Endothelial cell of hepatic sinusoid (primary cell): Measurements from ENCODE around the gene GPX7.

Experiments
- in situ Hi-C: cut with HindIII; loops from 2 replicates; pipeline ENCODE4 v1.10.0; 2017; ENCODE audit warnings: low sequenced_read_pairs

The GPX7 gene

DNA sequence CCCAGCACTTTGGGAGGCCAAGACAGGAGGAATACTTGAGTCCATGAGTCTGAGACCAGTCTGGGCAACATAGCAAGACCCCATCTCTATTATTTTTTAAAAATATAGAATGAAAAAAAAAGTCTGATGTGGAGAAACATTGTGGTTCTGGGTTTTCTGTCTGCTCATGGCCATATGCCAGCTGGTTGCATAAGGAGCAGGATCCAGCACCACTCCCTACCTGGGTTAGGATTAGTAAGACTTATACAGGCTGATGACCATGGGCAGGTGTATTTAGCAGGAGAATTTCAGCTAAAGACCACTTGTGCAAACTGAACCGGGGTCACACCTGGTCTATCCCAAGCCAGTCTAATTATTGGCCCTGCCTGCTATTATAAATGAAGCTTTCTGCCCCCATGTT is 16.7 kb upstream of the GPX7 start:
- in situ Hi-C loops, result loop anchor here (10.0 kb wide), 1 partner anchor 61 kb away; no protein-coding TSS in a partner anchor

DNA sequence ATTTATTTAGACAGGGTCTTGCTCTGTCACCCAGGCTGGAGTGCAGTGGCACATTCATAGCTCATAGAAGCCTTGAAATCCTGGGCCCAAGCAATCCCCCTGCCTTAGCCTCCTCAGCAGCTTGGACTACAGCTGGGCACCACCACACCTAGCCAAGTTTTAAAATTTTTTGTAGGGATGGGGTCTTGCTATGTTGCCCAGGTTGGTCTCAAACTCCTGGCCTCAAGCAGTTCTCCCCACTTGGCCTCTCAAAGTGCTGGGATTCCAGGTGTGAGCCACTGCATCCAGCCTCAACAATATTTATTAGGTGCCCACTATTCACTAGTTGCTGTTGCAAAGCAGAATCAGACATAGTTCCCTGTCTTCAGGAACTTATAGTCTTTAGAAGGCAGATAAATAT is 14.1 kb upstream of the GPX7 start:
- in situ Hi-C loops, result loop anchor here (10.0 kb wide), 1 partner anchor 63 kb away; no protein-coding TSS in a partner anchor

DNA sequence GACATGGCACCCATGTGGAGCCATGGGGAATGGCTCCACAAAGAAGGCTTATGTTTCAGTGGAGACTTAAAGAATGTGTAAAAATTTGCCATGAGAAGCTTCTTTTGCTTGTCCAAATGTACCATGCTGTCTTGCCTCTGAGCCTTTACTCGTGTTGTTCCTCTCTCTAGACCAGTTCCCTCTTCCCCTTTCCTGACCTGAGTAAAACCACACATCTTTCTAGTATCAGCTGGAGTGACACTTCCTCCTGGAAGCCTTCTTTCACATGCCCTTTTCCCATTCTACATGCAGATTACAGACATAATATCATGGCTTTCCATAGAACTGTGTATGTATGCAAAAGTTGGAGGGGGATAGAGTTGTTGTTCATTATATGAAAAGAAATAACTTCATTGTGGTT is 13.6 kb upstream of the GPX7 start:
- in situ Hi-C loops, result loop anchor here (10.0 kb wide), 1 partner anchor 64 kb away; no protein-coding TSS in a partner anchor

DNA sequence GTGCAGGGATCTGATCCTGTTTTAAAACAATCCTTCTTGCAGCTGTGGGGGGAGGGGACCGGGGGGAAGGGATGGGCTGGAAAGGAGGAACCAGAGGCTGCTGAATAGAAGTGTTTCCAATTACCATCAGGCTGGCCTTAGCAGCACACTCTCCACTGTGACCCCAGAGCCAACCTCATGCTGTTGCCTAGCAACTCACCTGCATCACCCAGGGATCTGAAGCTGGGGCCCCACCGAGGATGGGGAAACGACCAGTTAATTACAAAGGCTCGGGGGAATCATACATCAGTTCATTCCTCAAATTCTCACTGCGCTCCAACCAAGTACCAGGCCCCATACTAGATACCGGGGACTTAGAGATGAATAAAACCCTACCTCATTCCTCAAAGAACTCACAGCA is 11.9 kb upstream of the GPX7 start:
- in situ Hi-C loops, result loop anchor here (5.0 kb wide), 1 partner anchor 72 kb away; no protein-coding TSS in a partner anchor

DNA sequence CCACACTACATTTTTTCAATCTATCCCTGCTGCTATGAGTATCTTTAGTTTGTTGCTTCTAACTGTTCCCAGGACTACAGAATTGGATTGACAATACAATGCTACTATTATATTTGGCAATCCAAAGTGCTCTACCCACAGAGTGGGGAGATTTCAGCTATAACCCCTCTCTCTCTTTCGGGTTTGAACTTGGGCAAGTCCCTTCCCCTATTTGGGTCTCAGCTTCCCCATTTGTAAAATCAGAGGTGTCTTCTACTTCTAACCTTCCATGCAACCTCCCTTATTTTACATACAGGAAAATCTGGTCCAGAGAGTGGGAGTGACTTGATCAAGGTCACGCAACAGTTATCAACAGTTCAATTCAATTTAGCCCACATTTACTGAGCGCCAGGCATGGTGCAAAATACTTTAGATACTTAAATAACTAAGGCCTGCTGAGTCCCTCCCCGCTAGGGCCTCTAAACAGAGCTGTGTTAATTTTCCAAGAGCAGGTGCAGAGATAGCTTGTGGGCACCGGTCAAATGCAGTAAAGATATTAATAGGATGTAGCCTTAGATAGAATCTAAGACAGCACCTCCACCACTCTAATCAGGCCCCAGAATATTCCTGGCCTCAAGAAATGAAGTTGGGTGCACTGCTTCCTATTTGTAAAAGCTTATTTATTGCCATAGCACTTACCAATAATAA is 9.4 kb upstream of the GPX7 start:
- in situ Hi-C loops, result loop anchor here (5.0 kb wide), 1 partner anchor 70 kb away; no protein-coding TSS in a partner anchor

DNA sequence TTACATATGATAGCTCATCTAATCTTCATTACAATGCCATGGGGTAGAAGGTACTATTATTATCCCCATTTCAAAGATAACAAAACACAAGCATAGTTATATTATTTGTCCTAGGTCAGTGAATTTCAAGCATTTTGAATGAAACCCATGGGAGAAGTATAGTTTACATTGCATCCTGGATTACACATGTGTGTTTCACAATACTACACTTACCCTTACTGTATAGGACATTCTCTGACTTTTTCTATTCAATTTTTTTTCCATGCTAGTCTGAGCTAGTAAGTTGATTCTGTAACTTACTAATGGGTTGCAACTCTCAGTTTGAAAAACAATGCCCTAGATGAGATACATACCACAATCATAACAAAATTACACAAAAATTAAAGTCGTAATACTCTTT is 8.7 kb upstream of the GPX7 start:
- in situ Hi-C loops, result loop anchor here (5.0 kb wide), 1 partner anchor 69 kb away; no protein-coding TSS in a partner anchor

DNA sequence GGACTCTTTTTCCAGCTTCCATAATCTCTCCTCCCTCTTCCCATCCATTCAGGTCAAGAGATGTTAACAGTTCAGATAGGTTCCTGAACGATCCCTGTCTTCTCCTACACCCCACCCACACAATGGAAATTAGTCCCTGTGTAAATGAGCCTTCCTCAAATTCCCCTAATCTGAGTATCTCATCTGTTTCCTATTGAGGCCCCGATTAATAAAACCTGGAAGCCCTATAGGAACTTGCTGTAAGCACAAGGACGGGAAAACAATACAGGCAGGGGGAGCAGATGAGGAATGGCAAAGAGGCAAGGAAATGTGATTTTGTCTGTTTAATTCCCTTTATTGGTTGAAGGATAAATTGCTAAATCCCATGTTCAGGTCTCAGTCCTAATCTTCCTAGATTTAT is 7.1 kb upstream of the GPX7 start:
- in situ Hi-C loops, result no loop called here

DNA sequence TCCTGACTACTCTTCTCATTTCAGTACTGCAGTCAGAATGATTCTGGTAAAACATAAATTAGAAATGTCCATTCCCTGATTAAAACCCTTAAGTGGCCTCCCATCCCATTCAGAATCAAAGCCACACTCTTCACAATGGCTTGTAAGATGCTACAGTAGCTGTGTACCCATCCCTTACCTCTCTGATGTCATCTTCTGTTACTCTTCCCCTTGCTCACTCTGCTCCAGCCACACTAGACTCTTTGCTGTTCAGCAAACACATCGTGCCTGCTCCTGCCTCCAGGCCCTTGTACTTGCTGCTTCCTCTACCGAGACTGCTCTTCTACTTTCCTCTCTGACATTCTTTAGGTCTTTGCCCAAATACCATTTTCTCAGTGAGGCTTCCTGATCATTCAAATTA is 4.3 kb upstream of the GPX7 start:
- in situ Hi-C loops, result no loop called here

DNA sequence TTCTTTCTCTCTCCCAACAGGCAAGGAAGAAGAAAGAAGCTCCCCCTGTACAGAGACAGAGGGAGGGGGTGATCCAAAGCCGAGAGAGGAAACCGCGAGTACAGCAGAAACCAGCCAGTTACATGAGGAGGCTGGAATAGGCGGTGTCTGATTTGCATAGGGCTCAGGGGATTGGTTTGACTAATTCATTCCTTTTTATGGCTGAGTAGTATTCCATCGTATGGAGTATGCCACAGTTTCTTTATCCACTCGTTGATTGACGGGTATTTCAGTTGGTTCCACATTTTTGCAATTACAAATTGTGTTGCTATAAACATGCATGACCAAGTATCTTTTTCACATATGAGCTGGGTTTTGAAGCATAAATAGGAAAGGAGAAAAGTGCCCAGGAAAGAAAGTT is 3.4 kb upstream of the GPX7 start:
- in situ Hi-C loops, result no loop called here

DNA sequence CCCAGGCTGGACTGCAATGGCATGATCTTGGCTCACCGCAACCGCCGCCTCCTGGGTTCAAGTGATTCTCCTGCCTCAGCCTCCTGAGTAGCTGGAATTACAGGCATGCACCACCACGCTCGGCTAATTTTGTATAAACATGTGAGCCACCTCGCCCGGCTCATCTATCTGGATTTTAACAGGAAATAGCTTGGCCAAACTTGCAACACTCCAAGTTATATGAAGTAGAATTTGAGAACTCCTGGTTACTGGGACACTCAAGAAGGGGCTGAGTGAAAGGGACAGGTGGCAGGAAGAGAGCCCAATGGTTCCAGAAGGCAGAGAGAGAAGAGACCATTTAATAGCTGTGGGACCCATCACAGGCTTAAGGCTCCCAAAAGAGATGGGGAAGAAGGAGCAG is 2.9 kb upstream of the GPX7 start:
- in situ Hi-C loops, result no loop called here

DNA sequence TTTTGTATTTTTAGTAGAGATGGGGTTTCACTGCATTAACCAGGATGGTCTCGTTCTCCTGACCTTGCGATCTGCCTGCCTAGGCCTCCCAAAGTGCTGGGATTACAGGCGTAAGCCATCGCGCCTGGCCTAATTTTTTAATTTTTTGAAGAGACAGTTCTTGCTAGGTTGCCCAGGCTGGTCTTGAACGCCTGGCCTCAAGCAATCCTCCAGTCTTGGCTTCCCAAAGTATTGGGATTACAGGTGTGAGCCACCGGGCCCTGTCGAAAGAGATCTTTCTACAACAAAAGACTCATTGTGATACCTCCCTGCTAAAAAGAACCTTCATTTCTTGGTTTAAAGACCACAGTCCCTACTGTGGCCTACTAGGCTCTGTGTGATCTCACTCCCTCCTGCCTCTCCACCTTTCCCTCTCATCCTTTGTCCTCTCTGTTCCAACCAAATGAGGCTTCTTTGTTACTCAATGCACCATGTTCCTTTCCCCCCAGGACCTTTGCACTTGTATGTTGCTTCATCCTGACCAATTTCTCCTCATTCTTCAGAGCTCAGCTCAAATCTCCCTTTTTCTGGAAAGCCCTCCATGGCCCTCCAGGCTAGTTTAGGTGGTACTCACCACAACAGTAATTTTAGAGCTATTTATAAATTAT is 1.5 kb upstream of the GPX7 start:
- in situ Hi-C loops, result no loop called here

DNA sequence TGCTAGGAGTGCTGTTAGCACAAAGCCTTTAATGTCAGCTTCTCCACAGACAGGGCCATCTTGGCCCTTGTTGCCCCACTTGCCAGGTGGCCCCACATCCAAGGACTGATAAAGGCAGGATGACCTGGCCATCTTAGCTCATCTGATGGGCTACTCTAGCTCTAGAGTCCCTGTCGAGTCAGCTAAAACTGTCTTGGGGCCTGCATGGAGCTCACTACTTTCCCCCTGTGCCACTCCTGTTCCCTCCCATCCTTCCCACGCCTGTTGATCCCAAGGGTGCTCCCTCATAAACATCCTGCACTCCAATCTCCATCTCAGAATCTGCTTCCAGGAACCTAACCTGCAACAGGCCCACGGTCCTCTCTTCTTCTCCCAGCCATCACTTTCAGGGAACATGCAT is 652 bp upstream of the GPX7 start:
- in situ Hi-C loops, result no loop called here

DNA sequence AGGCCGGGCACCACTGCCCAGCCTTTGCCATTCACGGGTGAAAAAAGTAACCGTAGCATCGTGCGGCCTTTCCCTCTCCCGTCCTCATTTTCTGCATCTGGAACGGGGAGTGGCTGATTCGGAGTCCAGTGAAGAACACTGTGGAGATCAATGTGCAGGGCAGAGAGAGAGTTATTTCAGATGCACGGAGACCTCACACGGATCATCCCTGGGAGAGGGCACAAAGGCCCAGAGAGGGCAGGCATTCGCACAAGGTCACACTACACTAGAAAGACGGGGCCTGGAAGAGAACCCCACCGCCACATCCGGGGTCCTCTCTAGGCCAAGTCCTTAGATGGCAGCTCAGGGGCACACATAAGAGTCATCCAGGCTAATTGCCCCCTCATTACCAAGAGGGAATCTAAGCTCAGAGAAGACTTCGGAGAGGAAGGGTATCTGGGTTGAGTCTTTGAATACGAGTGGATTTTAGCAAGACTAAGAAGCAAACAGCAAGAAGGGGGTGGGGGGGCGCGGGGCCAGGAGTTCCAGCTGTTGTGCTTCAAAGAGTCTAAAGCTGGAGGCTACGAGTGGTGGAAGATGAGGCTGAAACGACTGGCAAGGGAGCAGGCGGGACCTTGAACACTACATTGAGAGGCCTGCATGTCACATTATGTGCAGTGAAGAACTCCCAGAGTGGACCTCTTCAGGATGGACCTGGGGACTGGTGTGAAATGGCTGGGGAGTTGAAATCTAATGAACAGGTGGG is 857 bp downstream of the GPX7 start:
- in situ Hi-C loops, result no loop called here

DNA sequence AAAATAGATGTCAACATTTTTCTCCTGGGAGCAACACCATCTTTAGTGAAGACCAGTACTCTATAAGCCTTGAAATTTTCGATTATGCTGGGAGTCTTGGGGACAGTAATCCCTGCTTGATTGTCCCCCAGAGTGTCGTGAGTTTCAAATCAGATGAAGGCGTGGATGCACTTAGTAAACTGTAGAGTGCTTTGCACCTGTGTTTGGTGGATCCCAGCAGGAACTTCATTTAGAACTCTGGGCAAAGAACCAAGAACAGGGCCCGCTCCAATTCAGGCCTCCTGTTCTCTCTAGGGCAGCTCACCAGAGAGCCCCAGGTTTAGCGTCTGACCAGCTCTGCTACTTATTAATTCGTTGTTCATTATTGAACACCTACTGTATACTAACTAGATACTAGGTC is 1.5 kb downstream of the GPX7 start:
- in situ Hi-C loops, result no loop called here

DNA sequence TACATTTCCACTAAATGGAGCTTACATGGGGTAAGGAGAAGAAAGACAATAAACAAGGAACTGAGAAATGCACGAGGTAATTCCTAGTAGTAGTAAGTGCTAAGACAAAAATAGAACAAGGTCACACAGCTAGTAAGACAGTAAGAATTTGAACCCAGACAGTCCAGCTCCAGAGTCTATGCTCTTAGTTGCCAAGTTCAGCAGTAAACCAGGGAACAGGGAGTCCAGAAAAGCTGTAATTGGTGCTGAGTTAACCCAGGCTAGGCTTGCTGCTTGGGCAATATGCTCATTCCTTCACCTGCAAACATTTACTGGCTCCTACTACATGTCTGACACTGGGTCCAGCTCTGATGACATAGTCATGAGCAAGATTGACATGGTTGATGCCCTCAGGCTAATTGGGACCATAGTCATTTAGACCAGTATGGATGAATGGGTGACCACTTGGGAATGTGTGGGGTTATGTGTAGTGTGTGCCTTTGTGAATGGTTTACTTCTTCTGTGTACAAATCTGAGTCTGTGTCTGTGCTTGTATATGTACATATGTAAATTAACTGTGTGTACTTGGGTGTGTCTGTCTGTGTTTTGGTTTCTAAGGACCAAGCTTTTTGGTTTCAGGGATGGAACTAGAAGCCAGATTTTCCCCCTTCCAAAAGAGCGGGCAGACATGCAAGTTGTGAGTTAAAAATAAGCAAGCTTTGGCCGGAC is 2.0 kb downstream of the GPX7 start:
- in situ Hi-C loops, result no loop called here

DNA sequence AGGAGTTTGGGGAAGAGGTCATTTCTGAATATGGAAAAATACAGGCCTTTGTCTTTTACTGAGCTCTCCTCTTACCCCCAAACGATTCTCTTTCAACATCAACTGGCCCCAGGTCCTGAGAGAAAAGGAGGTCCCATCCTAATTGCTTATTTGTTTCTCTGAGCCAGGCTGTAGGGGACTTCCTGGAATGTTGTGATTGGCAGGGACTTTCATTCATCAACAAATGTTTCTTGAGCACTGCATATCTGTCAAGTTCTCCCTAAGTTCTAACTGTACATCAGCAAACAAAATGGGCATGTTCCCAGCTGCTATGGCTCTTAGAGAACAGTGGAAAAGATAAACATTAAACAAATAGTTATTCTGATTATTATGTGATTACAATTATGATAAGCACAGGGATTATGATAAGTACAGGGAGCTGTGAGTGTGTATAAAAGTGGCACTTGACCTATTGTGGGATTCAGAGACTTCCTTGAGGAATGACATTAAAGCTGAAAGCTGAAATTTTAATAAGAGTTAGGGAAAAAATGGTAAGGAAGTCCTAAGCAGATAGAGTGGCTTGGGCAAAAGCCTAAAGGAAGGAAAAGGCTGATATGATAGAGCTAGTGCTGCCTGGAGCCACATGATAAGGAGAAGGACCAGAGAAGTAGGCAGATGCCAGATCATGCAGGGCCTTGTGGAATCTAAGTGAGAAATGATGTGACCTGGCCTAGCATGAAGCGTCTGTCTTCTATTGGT is 11.6 kb downstream of the GPX7 start:
- in situ Hi-C loops, result no loop called here

DNA sequence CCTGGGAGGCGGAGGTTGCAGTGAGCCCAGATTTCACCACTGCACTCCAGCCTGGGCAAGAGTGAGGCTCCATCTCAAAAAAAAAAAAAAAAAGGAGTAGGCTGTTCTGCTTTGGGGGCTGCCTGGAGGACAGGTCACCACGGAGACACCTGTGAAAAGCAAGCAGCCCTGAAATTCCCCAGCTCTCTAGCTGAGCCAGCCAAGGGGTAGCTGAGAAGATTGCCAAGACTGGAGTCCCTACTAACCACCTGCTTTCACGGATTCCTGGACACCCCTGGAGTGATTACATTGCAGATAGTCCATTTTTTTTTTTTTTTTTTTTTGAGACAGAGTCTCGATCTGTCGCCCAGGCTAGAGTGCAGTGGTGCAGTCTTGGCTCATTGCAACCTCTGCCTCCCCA is 12.5 kb downstream of the GPX7 start:
- in situ Hi-C loops, result no loop called here

DNA sequence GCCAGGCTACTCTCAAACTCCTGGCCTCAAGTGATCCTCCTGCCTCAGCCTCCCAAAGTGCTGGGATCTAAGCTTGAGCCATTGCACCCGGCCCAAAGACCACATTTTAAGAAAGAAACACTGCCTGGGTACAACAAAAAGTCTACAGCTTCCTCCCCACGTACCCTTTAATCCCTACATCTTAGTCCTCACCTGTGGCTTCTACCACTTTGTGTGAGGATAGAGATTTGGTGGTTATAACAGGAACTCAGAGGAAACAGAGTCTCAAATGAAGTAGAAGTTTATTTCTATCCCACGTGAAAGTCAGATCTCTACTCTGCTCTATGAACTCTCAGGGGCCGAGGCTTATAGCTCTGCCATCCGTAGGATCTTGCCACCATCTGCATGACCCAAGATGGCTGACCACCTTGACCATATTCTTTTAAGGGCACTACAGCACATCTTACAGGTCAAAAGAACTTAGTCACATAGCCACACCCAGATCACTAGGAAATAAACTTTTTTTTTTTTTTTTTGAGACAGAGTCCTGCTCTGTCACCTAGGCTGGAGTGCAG is 13.4 kb downstream of the GPX7 start:
- in situ Hi-C loops, result no loop called here

DNA sequence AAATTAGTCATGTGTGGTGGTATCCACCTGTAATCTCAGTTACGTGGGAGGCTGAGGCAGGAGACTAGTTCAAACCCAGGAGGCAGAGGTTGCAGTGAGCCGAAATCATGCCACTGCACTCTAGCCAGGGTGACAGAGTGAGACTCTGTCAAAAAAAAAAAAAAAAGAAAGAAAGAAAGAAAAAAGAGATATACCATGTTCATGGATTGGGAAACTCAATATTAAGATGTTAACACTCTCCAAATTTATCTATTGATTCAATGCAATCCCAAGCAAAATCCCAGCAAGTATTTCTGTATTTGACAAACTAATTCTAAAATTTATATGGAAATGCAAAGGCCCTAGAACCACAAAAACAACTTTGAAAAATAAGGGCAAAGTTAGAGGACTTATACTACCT is 19.8 kb downstream of the GPX7 start:
- in situ Hi-C loops, result no loop called here

DNA sequence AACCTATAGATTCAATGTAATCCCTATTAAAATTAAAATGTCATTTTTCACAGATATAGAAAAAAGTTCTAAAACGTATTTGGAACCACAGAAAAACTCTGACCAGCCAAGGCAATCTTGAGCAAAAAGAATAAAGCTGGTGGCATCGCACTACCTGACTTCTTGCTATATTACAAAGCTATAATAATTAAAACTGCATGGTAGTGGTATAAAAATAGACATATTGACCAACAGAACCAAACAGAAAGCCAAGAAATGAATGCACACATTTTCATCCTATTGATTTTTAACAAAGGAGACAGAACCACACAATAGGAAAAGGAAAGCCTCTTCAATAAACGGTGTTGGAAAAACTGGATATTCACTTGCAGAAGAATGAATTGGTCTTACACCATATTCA is 21.6 kb downstream of the GPX7 start:
- in situ Hi-C loops, result no loop called here
